ENCODE data around the gene EFNA3. TPM values are rescaled to one million over a fixed set of nuclear protein-coding genes. Genes with fewer than 3 reads are reported as not detected.

Gene EFNA3
- total RNA-seq, 1 donor from 2014 or later: 14.6 TPM

GRCh38 chr1:155066777-155067176 is 11.9 kb upstream of the EFNA3 start:
- peak overlapping the region; percentile 17 for H3K27ac Mint-ChIP-seq (ENCODE audit: unreplicated experiment)
- H3K36me3 Mint-ChIP-seq (ENCODE audit: unreplicated experiment): peaks cover 5% of the 10 kb centered on the region
- no peak for TF ChIP-seq CTCF (IDR thresholded peaks at IDR 0.05; ENCODE audit: partially characterized antibody, unreplicated experiment)
- H3K9me3 Mint-ChIP-seq (ENCODE audit: unreplicated experiment): peaks cover 9% of the 10 kb centered on the region
- H3K4me1 Mint-ChIP-seq (ENCODE audit: low read depth, unreplicated experiment): peaks cover 22% of the 10 kb centered on the region
- DNase-seq: no peak
- peaks cover 14% of the 10 kb centered on the region for H3K27me3 Mint-ChIP-seq (ENCODE audit: unreplicated experiment)
- no peak overlapping the region for H3K4me3 Mint-ChIP-seq (ENCODE audit: unreplicated experiment)

- H3K36me3 Mint-ChIP-seq (ENCODE audit: unreplicated experiment): peaks cover 5% of the 10 kb centered on the region
- no peak overlapping the region for H3K27ac Mint-ChIP-seq (ENCODE audit: unreplicated experiment)
- no peak for DNase-seq
- peak overlapping the region; percentile 76 for H3K4me3 Mint-ChIP-seq (ENCODE audit: unreplicated experiment)
- peaks cover 16% of the 10 kb centered on the region for H3K27me3 Mint-ChIP-seq (ENCODE audit: unreplicated experiment)
- H3K4me1 Mint-ChIP-seq (ENCODE audit: low read depth, unreplicated experiment): peaks cover 28% of the 10 kb centered on the region
- H3K9me3 Mint-ChIP-seq (ENCODE audit: unreplicated experiment): peaks cover 9% of the 10 kb centered on the region
- no peak for TF ChIP-seq CTCF (IDR thresholded peaks at IDR 0.05; ENCODE audit: partially characterized antibody, unreplicated experiment)
These were observed 10.0 kb upstream of the EFNA3 start for GRCh38 chr1:155068599-155068998.

- no peak for DNase-seq
These were observed 9.0 kb upstream of the EFNA3 start for GRCh38 chr1:155069551-155070157.

GRCh38 chr1:155070158-155070621 is 8.4 kb upstream of the EFNA3 start:
- peaks cover 4% of the 10 kb centered on the region for H3K9me3 Mint-ChIP-seq (ENCODE audit: unreplicated experiment)
- no peak for DNase-seq
- H3K4me3 Mint-ChIP-seq (ENCODE audit: unreplicated experiment): peak overlapping the region; percentile 82
- no peak for TF ChIP-seq CTCF (IDR thresholded peaks at IDR 0.05; ENCODE audit: partially characterized antibody, unreplicated experiment)
- peaks cover 11% of the 10 kb centered on the region for H3K27me3 Mint-ChIP-seq (ENCODE audit: unreplicated experiment)
- peak overlapping the region; percentile 59 for H3K27ac Mint-ChIP-seq (ENCODE audit: unreplicated experiment)
- peaks cover 24% of the 10 kb centered on the region for H3K4me1 Mint-ChIP-seq (ENCODE audit: low read depth, unreplicated experiment)
- no peaks in the 10 kb centered on the region for H3K36me3 Mint-ChIP-seq (ENCODE audit: unreplicated experiment)

More at GRCh38 chr1:155069551-155070157, 9.0 kb upstream of the EFNA3 start:
- Mint-ChIP-seq H3K36me3 (ENCODE audit: unreplicated experiment) (no peaks in the 10 kb centered on the region), H3K27ac (ENCODE audit: unreplicated experiment) (no peak overlapping the region), H3K4me1 (ENCODE audit: low read depth, unreplicated experiment) (peaks cover 23% of the 10 kb centered on the region), H3K4me3 (ENCODE audit: unreplicated experiment) (peak overlapping the region; percentile 46), H3K9me3 (ENCODE audit: unreplicated experiment) (peaks cover 4% of the 10 kb centered on the region), H3K27me3 (ENCODE audit: unreplicated experiment) (peaks cover 11% of the 10 kb centered on the region)
- TF ChIP-seq CTCF (IDR thresholded peaks at IDR 0.05; ENCODE audit: partially characterized antibody, unreplicated experiment): no peak
